Measurements from ENCODE around the gene DNAH7. TPM values are rescaled to one million over a fixed set of nuclear protein-coding genes. Genes with fewer than 3 reads are reported as not detected.
A peak's percentile ranks its signal among the peaks of the same experiment; 100 is the strongest.

The DNAH7 gene
- total RNA-seq, 4 donors from 2014 or later, result 1.3 to 11.9 (median 2.4) TPM

DNA sequence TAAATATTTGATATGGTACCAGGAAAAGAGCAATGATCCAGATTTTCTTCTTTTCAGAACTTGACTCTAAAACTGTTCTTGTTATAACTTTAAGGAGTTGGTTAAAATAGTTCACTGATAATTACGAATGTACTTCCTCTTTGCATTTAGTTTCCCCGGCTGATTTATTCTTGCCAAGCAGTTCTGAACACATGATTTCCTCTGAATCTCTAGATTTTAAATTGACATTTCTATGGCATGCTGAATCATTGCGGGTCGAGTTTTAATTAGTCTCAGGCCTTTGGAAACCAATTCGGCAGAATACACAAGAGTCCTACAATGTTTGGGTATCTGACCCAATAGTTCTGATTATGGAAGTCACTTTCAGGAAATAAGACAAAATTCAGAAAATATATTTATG, 37.3 kb upstream of the DNAH7 start:
- no peak for DNase-seq
- TF ChIP-seq POLR2A (IDR thresholded peaks at IDR 0.05), result no peak
- no peak for TF ChIP-seq CTCF (IDR thresholded peaks at IDR 0.05)

GRCh38 chr2:196104066-196104465, 35.4 kb upstream of the DNAH7 start:
- Histone ChIP-seq H3K4me1 (peaks cover 0 to 4% (median 2%) of the 10 kb centered on the region in 4 donors), H3K27ac (no peak overlapping the region), H3K27me3 (no peaks in the 10 kb centered on the region), H3K4me3 (no peak overlapping the region), H3K9me3 (no peaks in the 10 kb centered on the region), H3K36me3 (no peaks in the 10 kb centered on the region)
- TF ChIP-seq POLR2A (IDR thresholded peaks at IDR 0.05) (no peak), CTCF (IDR thresholded peaks at IDR 0.05) (no peak)
- DNase-seq, result no peak

More for the DNA sequence above, 37.3 kb upstream of the DNAH7 start:
- H3K4me3 ChIP-seq, result no peak overlapping the region
- H3K27ac ChIP-seq, result no peak overlapping the region
- H3K9me3 ChIP-seq, result no peaks in the 10 kb centered on the region
- no peaks in the 10 kb centered on the region for H3K36me3 ChIP-seq
- peaks cover 0 to 4% (median 2%) of the 10 kb centered on the region in 4 donors for H3K4me1 ChIP-seq
- H3K27me3 ChIP-seq, result no peaks in the 10 kb centered on the region

DNA sequence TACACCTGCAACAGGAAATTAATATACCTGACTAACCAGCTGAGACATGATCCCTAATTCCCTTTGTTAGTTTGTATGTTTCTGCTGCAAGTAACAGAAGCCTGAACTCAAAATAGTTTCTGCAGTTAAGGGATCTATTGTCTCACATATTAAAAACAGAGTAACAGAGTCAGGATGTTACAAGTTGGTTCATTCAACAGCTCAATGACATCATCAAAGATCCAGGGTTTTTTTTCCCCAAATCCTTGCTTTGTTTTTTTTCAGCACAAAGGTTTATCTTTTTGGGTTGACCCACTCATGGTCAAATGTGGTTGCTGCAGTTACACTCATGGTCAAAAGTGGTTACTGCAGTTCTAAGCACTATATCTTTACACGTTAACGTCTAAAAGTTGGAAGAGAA, 35.0 kb upstream of the DNAH7 start:
- Histone ChIP-seq H3K27me3 (no peaks in the 10 kb centered on the region), H3K27ac (no peak overlapping the region), H3K4me1 (peaks cover 0 to 4% (median 2%) of the 10 kb centered on the region in 4 donors), H3K9me3 (no peaks in the 10 kb centered on the region), H3K4me3 (no peak overlapping the region), H3K36me3 (no peaks in the 10 kb centered on the region)
- no peak for TF ChIP-seq CTCF (IDR thresholded peaks at IDR 0.05)
- TF ChIP-seq POLR2A (IDR thresholded peaks at IDR 0.05), result no peak
- DNase-seq, result no peak

DNA sequence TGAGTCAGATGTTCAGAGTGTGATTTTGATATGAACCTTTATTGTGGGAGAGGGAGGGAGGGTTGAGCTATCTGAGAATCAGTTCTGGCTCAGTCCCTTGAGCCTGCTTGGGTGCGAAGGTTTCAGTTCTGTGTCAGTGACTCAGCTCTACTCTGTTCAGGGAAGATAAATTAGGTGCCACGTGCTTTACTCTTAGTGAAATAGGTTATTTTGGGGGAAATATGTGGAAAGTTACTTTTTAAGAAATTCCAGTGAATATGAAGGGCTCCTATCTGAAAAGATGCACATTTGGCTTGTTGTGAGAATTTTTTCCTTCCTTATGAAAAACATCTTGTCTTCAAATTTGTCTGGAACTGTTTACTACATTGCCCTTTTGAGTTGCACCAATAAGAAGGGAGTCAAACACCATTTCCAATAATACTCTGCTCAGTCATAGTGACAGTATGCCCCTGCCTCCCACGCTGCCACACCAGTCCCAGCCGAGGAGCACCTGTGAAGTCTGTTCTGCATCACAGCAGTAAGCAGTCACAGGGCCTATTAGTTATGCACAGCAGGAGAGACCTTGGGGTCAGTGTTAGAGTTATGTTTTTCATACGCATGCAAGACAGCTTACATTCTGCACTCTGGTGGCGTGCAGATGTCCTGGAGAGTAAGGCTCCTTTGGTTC, 32.8 kb upstream of the DNAH7 start:
- H3K27me3 ChIP-seq, result no peaks in the 10 kb centered on the region
- H3K36me3 ChIP-seq, result no peaks in the 10 kb centered on the region
- H3K9me3 ChIP-seq, result no peaks in the 10 kb centered on the region
- peak in 2 of 3 donors; percentile 69 to 76 for DNase-seq
- H3K4me1 ChIP-seq, result peaks cover 0 to 4% (median 2%) of the 10 kb centered on the region in 4 donors
- TF ChIP-seq CTCF (IDR thresholded peaks at IDR 0.05) (no peak), POLR2A (IDR thresholded peaks at IDR 0.05) (no peak)
- H3K4me3 ChIP-seq, result no peak overlapping the region
- H3K27ac ChIP-seq, result peak overlapping the region in 3 of 4 donors; percentile 9 to 32 (median 31)

- Histone ChIP-seq H3K36me3 (no peaks in the 10 kb centered on the region), H3K9me3 (no peaks in the 10 kb centered on the region), H3K27ac (no peak overlapping the region), H3K27me3 (no peaks in the 10 kb centered on the region), H3K4me3 (no peak overlapping the region), H3K4me1 (peaks cover 0 to 4% (median 2%) of the 10 kb centered on the region in 4 donors)
- TF ChIP-seq POLR2A (IDR thresholded peaks at IDR 0.05) (no peak), CTCF (IDR thresholded peaks at IDR 0.05) (no peak)
- no peak for DNase-seq
Observed at GRCh38 chr2:196099916-196100315, 31.3 kb upstream of the DNAH7 start.
